CD4-positive, alpha-beta T cell treated with Interleukin-2 at 100 ng/mL for 4 hours (primary cell): ENCODE data around the gene NKD1.

Experiments used
- DNase-seq: peaks from one replicate; pipeline ENCODE4 v3.0.0-alpha.2; 2020; ENCODE audit warnings: low spot score

Gene NKD1

DNA sequence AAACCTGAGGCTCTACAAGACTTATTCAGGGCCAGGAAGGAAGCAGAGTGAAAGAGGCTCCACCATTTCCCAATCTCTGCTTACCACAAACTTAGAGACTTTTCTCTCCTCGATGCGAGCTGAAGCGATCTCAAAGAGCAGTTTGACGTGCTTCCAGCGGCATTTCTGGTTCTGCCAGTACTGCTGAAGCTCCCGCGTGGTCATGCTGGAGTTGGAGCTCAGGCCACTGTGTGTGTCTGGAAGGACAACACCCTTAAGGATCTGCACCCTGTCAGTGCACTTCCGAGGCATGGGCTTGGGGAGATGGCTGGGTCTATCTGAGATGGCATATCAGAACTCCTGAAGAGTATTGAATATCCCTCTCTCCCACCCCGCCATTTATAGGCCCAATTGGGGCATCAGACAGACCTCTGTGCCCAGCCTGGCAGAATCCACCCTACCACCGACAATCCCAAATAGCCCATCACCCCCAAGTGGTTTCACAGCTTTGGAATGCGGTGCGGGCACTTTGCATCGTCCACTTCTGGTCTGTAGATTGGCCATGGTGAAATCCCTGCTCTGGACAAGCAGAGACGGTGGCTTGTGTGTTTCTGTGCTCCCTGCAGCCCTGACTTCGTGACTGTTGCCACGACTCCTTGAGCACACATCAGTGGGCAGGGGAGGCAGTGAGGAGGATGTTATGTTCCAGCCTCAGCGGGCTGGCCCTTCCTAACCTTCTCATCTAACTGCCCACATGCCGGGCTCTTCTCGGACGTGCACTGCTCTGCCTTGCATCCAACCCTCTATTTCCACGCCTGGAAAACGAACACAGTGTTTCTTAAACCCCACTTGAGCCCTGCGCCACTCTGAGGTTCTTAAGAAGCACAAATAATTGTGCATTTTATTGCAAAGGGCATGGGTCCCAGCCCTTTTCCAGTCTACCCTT is 127.8 kb downstream of the NKD1 start:
- DNase-seq, result no peak

DNA sequence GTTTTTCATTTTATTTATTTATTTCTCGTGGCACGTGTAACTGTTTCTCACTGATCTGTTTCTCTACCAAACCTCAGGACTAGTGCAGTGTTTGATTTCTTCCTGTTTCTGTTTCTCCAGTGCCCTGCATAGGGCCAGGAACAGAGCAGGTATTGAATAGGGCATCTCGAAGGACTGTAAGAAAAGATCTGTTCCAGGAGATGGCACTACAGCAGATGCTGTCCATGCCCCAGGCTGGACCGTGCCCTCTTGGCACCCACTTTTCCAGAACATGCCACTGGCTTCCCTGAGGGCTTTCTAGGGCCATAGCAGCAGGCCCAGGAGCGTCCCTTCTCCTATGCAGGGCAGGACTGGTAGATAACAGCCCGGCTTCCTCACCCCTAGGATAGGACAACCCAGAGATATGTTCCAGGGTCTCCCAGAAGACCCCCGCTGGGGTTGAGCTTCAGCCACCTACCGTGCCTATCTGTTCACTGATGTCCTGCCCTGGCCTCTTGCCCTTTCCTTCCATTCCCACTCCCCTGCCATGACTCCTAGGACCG is 128.6 kb downstream of the NKD1 start:
- no peak for DNase-seq

DNA sequence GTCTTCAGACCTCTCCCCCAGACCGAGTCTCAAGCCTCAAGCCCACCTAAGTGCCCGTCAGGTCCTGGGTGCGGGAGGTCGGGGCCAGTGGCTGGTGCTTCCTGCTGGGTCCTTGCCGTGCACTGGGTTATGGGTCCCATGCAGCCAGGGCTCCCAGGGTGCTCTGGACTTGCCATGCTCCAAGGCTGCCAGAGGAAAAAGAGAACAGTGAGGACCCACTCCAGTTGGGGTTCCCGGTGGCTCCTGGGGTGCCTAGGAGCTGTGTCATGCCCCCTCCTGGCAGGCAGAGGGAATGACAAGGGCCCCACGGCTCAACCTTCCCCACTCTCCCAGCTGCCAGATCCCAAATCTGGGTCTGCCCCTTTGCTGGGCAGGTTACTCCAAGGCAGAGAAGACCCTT is 129.2 kb downstream of the NKD1 start:
- no peak for DNase-seq

DNA sequence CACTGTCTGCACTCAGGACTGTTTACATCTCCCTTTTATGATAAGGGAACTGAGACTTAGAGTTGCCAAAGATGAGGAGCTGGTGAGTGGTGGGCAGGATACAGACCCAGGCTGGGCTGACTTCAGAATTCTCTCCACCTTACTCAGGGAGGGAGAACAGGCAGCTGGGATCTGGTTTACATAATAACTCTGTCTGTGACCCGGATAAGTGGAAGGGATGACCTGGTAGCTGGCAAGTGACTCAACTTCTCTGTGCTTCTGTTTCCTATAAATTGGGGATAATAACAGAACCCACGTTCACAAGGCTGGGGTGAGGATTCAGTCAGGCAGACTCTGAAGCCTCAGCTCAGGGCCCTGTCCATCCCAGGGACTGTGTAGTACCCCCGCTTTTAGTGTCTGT is 130.3 kb downstream of the NKD1 start:
- no peak for DNase-seq

DNA sequence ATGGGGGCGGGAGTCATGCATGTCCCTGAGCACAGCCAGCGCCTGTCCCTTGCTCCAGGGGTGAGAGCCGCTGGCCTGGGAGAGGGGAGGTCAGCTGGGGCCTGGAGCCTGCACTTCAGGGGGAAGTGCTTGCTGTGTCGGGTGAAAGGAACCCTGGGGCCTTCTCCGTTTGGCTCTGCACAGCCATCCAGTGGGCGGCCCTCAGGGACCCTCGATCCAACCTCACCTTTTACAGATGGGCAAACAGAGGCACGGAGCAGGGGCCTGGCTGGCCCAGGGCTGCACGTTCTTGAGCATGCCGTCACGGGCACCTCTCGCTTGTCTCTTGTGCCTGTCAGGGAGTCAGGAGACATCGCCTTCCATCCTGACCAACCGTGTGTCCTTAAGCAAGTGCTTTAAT is 131.1 kb downstream of the NKD1 start:
- no peak for DNase-seq

DNA sequence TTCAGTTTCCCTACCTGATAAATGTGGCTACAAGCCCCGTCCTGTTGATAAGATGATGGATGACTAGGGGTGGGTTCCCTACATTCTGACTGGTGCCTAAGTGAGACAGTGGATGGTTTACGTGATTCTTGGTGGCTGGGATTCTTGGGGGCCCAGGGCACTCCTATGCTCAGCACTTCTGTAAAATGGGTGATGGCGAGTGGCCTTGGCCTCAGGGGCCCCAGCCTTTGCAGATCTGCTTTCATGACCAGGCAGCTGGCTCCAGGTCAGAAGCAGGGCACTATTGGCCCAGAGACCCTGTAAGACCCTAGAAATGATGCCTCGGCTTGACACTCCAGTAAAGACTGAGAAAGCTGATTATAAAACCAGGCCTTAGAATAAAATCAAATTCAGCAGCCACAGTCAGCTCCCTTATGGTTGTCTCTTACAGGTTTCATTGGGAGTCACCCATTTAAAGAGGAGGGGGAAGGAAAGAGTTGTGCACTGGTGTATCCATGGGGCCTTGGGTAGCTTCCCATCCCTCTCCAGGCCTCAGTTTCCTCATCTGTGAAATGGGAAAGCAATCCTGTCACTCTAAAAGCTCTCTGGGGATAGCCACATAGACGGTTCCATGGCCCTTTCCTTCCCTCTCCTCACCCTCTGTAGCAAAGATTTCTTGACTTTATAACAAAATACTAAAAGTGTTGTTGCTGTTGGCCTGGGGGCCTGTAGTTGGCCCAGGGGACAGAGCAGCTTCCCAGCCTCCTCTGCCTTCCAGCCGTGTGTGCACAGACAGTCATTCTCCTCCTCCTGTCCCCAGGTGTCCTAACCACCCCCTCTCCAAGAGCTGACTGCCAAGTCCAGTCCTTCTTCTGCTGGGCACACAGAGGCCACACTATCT is 131.7 kb downstream of the NKD1 start:
- no peak for DNase-seq

DNA sequence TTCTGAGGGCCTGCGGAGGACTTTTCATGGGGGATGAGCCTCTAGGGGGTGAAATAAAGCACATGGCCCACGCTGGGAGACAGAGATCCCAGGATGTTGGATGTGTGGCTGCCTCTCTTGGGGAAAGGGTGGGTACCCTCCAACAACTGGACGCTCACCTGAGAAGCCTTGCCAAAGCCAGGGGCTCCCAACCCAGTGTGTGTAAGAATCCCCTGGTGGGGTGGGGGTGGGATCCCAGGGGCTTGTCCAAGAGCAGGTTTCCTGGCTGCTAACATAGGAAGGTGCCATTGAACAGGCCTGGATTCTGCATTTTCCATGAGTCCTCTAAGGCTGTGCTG is 132.3 kb downstream of the NKD1 start:
- no peak for DNase-seq

DNA sequence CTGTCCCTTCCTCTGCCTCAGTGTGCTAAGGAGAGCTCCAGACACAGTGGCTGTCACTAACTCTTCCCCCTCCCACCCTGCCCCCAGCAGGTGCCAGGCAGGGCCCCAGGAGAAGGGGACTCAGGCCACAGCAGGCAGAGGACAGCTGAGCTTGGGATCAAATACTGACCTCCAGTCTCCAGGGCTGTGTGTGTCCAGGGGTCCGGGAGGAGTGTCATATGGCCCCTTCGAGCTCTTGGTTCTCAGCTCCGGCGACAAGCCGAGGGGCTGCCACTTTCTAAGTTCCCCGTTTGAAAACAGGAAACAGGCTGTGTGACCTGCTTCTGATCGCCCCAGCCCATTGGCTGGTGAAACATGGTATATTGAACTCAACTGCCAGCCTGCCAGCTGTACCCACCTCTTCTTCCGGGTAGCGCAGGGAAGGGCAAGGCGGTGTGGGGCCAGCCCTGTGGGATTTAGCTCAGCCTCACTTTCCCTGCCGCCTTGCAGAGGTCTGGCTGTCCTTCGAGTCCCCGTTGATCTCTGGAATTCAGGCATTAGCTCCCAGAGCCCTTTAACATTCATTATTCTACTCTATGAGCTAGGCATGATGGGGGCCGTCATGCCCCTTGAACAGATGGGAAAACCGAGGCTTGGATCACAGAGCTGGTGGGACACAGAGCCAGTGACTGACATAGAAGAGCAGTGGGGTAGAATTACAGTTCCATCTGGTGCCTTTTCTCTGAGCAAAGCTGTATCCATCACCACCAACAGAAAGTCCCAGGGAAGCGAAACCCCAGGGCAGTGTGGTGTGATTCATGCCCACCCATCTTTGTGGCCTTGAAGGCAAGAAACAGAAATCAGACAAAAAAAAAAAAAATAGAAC is 133.1 kb downstream of the NKD1 start, which contains the start of gene SNX20:
Gene SNX20 (minus strand): TSS at position 292 of the 865 bp plus-strand sequence. CDS start 3,786 bp downstream, outside the sequence.
- DNase-seq, result peak; percentile 78

DNA sequence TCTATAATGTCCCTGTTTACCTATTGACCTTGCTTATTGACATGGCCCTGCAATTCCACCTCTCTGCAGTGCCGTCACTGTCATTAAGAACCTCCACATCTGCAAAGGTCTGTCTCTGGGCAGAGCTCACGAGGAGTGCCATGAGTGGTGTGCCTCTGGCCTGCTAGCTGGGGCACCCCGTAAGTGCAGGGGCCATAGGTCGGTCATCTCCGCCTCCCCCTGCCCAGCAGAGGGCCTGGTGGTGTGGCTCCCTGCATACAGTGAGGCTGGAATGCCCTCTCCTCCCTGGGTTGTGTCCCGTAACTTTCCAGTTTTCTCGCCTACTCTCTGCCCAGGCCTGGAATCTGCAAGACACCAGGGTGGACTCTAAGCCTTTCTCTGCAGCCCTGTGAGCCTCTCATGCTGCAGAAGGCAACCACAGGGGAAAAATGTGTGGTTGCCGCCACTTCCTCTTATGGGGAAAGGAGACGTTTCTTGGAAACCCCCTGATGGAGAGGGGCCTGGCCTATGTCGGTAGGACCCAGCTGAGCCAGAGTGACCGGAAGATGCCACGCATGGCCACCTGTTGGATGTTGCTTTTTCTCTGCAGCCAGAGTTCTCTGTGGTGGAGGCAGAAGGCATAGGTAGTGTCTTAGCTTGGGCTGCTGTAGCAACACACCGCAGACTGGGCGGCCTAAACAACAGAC is 135.6 kb downstream of the NKD1 start:
- peak; percentile 62 for DNase-seq

DNA sequence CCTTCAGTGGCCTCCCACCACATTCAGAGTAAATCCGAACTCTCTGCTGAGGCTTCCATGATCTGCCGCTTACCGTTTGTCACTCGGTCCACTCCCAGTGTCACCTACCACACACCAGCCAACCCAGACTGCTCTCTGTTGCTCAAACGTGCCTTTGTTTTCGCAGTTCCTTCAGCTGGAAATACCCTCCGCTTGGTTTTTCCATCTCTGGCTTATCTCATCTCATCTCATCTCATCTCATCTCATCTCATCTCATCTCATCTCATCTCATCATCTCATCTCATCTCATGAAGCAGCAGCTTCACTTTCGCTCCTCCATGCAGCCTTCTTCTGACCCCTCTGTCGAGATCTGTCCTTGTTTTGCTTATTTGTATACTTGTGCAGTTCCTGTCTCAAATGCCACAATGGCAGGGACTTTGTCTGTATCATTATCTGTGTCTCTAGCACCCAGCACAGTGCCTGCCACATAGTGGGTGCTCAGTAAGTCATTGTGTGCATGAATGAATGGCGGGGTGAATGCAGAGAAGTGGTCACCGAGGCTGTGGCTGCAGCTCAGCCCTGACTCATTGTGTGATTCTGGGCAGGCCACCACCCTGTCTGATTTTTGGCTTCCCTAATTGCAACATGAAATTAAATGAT is 136.7 kb downstream of the NKD1 start:
- DNase-seq, result peak; percentile 54

DNA sequence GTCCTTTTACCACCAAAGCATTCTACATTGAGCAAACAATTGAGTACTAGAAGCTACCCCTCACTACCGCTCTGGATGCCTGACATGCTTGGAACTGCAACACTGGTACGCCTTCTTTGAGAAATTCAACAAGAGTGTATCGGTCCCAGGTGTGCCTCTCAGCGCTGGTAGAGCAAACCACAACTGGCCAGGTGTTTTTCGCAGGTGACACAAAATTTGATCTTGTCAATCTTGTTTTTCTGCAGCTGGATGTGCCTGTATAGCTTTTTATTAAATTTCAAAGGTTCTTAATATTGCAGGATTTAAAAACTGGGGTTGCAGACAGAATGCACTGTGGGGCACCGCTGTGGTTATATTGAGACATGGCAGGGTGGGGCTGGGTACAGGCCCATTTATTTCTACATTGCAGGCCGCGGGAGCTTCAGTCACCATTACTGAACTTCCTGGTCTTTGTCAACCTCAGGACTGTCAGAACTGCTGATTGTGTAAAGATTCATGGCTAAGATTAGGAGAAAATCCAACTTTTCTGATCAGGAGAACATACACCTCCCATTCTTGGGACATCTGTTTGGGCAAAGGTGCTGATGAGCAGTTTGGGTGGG is 137.4 kb downstream of the NKD1 start:
- DNase-seq, result peak; percentile 35

DNA sequence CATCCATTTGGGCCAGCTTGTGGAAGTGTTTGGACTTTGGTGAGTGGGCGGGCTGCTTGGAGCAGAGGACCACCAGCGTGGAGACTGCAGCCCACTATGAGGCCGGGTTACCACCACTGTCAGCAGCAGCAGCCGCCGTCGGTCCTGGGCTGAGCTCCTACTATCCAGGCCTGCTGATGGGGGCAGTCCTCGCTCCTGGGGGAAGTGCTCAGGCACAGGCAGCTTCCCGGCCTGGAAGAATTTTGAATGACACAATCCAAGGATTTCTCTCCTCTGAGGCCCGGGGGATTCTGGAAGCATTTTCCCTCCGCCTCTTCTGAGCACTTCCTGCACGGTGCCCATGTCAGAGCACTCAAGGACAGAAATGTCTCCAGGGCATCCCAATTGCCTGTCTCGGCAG is 139.9 kb downstream of the NKD1 start:
- DNase-seq, result no peak

DNA sequence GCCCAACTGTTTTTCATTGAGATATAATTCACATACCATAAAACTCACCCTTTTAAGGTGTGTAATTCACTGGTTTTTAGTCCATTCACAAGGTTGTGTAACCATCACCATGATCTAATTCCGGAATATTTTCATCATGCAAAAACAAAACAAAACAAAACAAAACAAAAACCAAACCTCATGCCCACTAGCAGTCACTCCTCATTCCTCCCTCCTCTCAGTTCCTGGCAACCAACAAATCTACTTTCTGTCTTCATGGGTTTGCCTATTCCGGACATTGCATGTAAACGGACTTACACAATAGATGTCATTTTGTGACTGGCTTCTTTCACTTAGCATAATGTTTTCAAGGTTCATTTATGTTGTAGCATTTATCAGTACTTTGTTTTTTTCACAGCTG is 140.7 kb downstream of the NKD1 start:
- DNase-seq, result no peak

DNA sequence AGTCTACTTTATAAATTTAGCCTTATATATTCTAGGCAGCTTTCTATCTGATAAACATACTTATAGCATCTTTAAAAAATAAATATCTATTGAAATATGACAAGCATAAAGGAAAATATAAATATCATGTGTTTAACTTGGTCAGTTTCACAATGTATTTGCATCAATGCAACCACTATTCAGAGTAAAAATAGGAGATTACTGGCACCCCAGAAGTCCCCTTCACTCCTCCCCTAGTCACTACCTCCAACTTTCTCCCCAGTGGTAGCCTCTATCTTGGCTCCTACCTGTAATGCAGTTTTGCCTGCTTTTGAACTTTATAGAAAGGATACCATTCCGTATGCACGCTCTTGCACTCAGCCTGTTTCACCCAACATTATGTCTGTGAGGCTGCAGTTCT is 142.0 kb downstream of the NKD1 start:
- no peak for DNase-seq

DNA sequence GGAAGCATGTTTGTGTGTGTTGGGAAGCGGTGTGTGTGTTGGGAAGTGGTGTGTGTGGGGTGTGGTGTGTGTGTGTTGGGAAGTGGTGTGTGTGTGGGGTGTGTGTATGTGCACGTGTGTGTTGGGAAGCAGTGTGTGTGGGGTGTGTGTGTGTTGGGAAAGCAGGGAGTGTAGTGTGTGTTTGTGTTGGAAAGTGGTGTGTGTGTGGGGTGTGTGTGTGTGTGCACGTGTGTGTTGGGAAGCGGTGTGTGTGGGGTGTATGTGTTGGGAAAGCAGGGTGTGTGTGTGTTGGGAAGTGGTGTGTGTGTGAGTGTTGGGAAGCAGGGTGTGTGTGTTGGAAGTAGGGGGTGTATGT is 144.4 kb downstream of the NKD1 start:
- DNase-seq, result no peak

DNA sequence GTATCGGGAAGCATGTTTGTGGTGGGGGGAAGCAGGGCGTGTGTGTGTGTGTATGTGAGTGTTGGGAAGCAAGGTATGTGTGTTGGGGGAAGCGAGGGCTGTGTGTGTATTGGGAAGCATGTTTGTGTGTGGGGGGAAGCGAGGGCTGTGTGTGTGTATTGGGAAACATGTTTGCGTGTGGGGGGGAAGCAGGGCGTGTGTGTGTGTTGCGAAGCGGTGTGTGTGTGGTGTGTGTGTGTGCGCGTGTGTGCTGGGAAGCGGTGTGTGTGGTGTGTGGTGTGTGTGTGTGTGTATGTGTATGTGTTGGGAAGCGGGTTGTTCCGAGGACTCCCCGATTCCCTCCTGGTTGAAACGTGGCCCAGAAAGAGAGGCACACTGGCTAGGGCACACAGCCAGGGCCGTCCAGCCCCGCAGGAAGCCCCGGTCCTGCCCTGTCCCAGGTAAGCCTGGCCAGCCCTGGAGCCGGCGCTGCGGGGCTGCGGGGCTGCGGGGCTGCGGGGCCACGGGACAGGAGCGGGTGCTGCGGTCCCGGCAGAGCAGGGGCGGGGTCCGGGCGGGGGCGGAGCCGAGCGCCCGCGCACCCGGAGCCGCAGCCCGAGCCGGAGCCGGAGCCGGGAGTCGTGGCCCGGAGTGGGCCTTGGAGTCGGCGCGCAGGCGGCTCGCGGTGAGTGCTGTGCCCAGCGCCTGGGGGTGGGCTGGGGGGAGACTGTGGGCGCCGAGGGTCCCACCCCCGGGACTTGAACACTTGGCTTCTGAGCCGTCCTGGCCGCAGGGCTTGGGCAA is 145.0 kb downstream of the NKD1 start, which contains the start of gene NOD2:
Gene NOD2 (plus strand): TSS at position 608 of the 783 bp plus-strand sequence. CDS start 5,890 bp downstream, outside the sequence.
- DNase-seq, result no peak

DNA sequence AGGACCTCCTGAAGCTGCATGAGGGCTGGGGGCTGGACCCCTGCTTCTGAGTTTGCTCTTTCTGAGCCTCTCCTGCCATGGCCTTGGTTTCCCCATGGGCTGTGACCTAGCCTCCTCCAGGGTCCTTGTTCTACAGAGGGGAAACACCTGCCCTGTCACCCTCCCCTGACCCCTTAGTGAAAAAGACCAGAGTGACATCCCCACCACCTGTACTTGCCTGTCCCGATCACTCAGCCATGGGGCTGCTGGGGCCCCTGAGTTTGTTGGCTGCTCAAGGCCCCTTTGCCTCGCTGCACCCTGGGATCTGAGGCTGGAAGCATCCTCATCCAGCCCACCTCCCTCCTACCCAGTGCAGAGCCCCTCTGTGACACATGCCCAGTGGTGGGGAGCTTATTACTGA is 146.0 kb downstream of the NKD1 start:
- DNase-seq, result no peak

DNA sequence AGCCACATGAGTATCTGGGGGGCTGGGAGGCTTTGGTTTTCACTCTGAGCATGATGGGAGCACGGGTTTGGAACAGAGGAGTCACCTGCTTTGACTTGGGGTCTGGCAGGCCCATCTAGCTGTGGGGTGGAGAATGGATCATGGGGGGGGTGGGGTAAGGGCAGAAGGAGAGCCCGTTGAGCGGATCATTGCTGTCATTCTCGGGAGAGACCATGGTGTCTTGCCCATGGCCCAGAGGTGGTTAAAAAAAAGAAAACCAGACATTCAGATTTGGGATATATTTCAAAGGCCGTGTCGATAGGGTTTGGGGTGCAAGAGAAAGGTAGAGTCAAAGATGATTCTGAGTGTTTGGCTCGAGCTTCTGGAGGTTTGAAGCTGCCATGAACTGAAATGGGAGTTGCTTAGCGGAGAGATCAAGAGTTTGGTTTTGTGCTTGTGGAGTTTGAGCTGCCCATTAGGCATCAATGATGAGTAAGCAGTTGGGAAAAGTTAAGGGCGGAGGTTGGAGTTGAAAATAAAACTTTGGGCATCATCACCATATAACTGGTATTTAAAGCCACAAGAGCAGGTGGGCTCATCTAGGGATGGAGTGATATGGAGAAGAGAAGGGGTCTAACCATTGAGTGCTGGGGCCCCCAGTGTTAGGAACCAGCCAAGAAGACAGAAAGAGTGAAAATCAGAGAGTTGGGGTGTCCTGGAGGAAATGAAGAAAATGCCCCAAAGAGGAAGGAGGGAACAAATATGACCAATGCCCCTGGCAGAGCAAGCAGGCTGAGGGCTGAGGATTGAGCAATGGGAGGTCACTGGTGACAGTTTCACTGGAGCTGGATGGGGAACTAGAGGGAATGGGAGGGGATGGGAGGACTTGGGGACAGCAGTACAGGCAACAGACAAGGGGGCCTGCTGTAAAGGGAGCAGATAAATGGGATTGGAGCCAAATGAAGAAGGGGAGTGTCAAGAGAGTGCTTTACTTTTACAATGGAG is 147.1 kb downstream of the NKD1 start:
- DNase-seq, result no peak
